CD4-positive, alpha-beta T cell treated with Interleukin-1 beta for 1 hour (primary cell): Measurements from ENCODE around the gene LAMC2.

Experiments
- DNase-seq, 2 donors: peaks; one replicate each; pipeline ENCODE4 v3.0.0-alpha.2; 2020 to 2022

Gene LAMC2

DNA sequence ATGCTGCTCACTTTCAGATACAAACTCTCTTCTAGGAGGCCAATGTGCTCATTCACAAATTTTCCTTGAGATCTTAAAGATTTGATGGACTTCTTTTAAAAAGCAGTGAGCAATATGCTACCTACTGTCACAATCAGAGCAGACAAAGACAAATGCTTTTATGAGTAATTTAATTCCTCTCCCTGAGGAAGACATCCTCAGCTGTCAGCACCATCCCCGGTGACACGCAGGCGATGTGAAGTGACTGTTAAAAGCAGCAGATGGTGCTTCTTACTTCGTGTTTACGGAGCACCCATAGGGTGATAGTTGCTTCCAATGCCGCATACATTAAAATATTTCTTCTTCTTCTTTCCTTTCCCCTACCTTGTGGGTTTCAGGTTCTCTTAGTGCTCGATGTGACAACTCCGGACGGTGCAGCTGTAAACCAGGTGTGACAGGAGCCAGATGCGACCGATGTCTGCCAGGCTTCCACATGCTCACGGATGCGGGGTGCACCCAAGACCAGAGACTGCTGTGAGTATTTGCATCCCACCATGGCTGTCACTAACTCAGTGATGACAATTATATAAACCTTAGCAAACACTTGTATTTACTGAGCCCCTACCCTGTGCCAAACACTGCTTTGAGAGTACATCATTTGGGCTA lies 29.1 kb downstream of the LAMC2 start:
- DNase-seq: no peak

DNA sequence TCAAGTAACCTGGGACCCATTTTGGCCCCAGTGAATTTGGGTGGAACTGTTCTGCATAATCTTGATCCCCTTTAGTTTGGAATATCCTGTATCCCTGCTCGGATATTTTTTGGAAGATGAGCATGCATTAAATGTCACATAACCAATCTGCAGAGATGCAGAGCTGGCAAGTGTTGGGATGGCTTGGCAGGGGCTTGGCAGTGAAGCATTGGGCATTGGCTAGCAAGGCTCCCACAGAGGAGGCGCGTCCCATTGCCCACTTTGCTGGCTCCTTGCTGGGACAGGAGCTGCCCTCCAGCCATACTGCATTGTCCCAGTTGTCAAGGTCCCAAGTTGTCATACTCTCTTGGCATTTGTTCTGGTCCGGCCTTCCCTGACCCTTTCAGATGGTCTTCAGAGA lies 29.9 kb downstream of the LAMC2 start:
- DNase-seq: no peak

DNA sequence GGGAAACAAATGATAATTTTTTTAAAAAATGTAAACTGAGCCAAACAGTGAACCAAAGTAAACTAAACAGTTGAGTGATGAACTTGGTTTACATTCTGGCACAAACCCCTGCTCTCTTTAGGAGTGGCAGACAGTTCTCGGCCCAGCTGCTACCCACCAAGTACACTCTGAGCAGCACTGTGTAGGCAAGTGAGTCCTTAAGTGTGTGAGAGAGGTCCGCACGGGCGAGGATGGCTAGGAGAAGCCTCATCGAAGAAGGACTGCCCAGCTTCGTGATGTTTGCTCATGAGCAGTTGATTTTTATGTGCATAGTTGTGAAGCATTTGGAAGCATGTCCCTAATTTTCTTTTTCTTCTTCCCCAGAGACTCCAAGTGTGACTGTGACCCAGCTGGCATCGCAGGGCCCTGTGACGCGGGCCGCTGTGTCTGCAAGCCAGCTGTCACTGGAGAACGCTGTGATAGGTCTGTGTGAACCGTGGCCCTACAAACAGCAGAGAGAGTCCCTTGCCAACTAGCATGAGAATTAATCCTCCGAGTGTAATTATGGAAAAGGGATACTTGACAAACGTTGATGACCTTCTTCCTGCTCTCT lies 32.1 kb downstream of the LAMC2 start:
- DNase-seq: no peak

DNA sequence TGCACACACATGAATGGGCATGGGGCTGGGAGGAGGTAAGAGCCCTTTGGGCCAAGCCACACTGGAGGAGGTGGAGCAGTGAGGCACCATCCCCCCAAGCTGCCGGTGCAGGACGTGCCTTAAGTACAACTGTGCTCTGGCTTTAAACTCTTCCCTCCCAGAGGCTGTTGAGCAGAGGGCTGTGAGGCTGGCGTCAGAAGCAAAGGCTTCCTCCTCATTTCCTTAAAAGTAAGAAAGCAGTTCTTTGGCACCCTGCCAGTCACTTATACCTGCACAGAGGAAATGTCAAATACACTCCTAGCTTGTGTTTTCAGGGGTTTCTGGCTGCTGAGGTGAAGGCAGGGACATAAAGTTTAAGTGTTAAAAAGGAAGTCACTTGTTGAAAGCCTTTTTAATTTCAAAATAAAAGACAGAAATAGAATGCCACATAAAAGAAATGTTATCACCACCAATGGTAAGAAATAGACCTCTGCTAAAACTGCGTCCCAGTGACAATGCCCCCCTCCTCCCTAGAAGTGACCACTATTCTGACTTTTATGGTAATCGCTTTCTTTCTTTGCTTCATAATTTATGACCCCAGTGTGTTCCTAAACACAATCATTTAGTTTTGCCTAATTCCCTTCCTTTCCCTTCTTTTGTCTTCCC lies 33.0 kb downstream of the LAMC2 start:
- DNase-seq: peak; percentile 44 to 53

DNA sequence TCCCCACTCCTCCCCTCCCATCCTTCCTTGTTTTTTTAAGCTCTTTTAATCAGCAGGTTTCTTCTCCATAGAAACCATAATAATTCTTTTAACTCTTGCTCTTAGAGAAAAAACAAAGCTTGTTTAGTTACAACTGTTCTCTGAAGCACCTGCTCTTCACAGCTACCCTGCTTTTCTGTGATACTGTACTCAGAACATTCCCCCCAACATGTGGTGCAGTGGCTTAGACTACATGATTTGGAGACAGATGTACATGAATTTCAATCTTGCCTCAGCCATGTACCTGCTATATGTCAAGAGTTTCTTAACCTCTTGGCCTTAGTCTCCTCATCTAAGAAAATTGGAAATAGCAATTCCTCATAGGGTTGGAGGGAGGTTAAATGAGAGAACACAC lies 33.5 kb downstream of the LAMC2 start:
- no peak for DNase-seq

DNA sequence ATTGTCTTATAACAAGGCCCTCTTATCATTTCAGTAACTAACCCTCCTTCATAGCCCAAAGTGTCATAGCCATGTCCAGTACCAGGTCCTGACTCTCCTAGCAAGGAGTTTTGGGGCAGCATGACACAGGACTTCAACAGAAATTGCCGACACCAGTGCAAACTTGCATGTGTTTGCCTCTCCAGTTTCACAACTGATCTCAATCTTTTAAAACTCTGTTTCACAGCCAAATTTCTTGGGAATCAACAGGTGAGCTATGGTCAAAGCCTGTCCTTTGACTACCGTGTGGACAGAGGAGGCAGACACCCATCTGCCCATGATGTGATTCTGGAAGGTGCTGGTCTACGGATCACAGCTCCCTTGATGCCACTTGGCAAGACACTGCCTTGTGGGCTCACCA lies 36.8 kb downstream of the LAMC2 start:
- DNase-seq: no peak

DNA sequence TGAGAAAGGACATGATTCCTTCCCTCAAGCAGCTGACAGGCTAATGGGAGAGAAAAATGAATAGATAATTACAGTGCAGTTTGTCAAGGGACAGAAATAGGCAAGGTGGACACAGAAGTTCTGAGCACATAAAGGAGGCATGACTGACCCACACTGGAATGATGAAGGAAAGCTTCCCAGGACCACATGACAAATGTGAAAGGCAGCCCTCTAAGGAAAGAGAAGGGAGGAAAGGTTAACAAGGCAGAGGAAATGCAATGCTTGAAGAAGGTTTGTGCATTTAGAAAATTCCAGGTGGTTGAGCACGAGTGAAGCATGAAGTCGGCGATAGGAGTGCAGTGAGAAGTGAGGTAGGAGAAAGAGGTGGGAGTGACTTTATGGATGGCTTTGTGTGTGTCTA lies 37.4 kb downstream of the LAMC2 start:
- no peak for DNase-seq

DNA sequence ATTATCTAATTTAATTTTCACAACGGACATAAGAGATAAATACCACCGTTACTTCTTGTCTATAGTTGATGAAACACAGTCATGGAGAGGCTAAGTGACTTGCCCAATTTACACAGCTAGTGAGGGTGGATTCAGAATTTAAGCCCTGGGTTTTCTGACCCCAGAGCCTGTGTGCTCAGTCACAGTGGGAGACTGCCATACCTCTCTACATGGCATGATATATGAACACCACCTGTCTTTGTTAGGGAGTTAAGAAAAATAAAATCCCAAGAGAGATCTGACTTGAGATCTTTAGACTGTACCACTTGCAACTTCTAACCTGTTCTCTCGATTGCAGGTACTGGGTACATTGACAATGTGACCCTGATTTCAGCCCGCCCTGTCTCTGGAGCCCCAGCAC lies 40.3 kb downstream of the LAMC2 start:
- DNase-seq: no peak

DNA sequence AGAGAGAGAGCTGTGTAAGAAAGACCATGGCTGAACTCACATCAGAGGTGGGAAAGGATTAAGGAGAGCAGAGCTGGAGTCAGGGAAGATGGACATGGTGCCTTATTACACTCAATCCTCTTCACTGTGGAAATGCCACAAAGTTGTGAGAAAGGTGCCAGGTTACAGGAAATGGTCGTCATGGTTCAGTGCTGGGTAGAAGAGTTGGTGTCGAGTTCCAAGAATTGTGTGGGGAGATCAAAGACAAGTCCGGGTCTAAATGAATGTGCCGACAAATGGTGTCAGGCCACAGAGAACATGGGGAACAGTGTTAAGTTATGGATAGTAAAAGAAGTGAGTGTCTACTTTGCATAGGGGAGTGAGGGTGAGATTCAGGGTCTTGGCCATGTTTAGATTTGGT lies 40.9 kb downstream of the LAMC2 start:
- no peak for DNase-seq

DNA sequence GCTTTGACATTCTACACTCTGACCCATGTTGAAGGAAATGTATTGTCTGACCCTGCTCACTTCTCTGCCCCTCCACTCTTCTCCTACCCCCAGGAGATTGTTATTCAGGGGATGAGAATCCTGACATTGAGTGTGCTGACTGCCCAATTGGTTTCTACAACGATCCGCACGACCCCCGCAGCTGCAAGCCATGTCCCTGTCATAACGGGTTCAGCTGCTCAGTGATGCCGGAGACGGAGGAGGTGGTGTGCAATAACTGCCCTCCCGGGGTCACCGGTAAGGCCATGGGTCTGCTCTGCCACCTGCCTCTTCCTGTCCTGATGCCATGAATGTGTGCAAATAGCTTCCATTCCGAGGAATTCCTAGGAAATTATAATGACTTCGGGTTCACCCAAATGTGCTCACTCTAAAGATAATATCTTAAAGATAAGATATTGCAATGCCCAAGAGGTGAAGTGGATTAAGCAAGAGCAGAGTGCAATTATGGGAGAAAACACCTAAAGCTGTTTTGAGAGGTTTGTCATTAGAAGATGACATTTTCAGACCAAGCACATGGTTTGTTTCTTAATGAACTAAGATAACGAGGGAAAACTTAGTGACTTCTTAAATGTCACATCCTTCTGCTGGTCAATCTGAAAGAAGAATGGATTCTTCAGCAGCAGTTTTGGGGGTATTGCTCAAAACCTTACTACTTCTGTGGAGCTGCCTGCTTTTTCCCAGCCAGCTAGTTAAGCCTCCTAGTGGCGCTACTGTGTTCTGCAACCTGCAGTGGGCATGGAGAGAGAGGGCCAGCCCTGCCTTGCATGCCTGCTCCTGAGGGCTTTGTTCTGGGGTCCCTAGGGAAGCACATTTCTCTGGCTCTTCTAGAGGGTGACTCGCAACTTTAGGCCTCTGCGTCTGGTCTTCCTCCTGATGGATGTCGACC lies 41.6 kb downstream of the LAMC2 start:
- peak; percentile 11 to 23 for DNase-seq

DNA sequence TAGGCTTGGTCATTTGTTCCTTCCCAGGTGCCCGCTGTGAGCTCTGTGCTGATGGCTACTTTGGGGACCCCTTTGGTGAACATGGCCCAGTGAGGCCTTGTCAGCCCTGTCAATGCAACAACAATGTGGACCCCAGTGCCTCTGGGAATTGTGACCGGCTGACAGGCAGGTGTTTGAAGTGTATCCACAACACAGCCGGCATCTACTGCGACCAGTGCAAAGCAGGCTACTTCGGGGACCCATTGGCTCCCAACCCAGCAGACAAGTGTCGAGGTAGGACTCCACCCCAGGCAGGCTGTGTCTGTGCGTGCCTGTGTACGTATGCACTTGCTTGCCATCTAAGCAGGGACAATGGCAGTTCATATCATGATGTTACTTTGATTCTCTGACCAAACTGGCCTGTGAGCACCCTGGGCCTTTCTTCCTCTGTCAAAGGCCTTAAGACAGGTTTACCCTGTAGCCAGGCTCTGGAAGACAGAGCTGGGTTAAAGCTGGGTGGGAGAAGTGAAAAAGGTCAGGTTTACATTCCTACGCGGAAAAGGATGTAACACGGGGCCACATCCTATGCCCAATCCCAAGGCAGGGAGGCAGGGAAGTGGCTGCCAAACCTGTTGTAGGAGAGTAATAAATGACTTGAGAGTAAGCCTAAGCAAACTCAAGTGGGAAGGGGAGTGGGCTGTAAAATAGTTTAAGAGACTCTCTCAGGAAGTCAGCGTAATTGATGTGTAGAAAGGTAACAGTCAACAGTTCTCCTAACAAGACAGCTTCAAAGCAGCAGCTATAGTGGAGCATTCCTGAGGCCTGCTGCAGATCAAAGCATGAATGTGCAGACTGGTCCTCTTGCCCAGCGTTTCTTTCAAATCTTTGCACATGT lies 42.5 kb downstream of the LAMC2 start:
- no peak for DNase-seq

DNA sequence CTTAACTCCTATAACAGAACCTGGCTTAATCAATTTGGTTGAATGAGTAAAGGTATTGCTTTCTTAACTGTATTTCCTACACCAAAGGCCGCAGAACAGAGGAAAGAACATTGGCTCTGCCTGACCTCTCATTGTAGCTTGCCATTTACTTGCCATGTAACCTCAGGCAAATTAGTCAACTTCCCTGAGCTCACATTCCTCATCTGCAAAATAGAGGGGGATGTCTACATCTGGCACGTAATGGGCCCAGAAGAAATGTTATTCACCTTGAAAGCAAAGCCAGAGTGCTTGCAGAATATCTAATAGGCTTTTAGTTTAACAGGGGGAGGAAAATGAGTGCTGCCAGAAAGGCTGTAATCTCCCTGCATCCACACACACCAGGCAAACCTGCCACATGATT lies 44.3 kb downstream of the LAMC2 start:
- DNase-seq: no peak

DNA sequence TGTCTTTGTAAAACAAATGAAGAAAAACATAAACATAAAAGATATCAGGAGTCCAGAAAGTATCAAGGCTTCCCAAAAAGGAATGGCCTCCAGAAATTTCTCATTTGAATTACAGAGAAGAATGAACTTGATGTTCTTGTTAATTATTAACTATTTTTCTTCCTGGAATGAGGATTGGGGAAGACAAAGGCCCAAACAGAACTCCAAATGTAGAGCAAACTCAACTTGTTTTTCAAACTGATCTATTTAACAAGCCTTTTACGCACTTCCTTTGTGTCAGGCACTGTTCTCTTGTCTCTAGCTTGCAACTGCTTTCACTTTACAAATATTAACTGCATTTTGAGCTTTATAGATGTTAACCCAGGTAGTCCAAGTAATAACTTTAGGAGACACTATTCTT lies 45.5 kb downstream of the LAMC2 start:
- no peak for DNase-seq

DNA sequence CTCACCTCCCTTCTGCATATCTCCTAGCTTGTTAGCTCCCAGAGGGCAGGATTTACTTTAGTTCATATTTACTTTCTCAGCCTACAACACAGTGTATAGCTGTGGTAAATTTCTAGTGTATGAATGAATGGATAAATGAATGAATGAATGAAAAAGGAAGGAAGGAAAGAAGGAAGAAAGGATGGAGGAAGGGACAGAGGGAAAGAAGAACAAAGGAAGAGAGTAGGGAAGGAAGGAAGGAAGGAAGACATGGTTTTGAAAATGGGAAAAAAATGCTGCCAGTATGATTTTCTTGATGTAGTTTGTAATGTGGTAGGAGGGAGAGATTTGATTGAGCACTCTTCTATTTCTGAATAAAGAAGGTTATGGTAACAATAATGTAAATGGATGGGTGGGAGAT lies 47.0 kb downstream of the LAMC2 start:
- DNase-seq: no peak

DNA sequence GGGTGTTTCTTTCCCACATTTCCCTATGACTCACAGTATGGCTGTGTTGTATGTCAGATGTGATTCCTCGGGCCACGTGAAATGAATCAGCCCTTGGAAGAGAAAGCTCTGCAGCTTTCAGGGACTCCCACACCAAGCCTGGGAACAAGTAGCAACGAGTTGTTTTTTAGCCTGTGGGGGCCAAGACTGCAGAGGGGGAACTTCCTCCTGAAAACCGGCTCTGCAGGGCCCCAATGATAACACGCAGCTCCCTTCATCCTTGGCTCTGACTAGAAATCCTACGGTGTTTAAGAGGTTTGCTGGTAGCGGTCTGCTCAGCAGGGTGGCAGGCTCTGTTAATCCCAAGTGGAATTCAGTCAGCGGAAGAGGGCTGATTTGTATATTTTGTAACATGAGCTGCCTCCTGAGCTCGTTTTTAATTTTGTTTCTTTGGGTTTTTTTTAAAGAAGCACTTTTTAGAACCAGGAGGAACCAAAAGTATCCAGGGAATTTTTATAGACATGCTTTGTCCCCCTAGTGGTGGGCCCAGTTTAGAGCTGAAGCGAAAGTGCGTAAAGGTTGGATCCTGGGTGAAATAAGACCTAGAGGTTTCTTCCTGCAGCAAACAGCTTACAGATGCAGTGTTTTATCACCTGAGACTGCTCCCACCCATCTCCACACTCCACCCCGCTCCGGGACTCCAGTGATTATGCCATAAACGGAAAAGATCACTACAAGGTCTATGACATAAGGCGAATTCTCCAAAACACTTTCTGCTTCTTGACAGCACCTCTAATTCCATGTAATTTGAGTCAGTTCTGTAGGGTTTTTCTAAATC lies 48.8 kb downstream of the LAMC2 start:
- DNase-seq: no peak

DNA sequence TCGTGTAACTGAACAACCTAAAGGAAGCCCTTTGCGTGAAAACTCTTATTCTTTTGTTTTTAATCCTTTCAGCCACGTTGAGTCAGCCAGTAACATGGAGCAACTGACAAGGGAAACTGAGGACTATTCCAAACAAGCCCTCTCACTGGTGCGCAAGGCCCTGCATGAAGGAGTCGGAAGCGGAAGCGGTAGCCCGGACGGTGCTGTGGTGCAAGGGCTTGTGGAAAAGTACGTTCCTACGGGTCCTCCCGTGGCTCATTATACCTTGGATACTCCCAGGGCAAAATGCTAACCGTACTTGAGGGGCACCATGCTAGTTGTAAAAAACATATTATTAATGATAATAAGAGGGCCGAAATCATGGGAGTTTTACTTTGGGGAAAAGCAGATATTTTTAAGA lies 49.4 kb downstream of the LAMC2 start:
- no peak for DNase-seq

DNA sequence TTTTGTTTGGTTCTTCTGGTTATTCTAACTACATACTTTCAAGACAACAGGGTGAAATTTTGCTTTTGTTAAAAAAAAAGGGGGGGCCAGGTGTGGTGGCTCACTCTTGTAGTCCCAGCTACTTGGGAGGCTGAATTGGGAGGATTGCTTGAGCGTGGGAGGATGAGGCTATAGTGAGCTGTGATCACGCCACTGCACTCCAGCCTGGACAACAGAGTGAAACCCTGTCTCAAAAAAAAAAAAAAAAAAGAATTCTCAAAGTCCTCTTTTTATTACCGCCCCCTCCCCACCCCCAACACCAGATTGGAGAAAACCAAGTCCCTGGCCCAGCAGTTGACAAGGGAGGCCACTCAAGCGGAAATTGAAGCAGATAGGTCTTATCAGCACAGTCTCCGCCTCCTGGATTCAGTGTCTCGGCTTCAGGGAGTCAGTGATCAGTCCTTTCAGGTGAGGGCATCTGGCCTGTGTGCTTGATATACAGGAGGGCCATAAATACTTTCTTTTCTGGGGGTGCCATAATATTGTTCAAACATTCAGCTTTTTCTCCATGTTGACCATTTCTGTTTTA lies 50.2 kb downstream of the LAMC2 start:
- DNase-seq: no peak

DNA sequence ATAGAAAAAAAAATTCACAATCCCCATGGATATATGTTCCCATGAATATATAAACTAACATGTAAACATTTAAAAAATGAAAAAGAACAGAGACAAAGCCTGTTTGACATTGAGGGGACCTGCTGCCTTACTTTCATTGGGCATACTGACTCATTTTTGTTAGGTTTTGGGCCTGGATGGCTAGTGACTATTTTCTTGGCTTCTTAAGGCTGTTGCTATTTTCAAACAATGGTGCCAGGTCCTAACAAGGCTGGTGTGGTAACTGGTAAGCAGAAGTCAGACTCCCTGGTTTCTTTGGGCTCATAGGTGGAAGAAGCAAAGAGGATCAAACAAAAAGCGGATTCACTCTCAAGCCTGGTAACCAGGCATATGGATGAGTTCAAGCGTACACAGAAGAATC lies 51.0 kb downstream of the LAMC2 start:
- no peak for DNase-seq

DNA sequence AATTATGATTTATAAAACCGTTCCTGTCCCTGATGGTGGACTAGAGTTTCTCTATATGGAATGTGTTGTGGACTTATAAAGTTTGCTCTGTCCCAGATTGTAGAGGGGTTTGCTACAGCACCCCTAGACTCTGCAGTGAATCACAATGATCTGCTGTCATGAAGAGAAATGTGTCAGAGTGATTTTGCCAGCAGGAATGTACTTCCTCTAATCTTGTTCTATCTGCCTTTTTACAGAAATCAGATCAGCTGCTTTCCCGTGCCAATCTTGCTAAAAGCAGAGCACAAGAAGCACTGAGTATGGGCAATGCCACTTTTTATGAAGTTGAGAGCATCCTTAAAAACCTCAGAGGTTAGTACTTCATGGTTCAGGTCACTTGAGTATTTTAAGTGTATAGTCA lies 52.0 kb downstream of the LAMC2 start:
- DNase-seq: no peak

DNA sequence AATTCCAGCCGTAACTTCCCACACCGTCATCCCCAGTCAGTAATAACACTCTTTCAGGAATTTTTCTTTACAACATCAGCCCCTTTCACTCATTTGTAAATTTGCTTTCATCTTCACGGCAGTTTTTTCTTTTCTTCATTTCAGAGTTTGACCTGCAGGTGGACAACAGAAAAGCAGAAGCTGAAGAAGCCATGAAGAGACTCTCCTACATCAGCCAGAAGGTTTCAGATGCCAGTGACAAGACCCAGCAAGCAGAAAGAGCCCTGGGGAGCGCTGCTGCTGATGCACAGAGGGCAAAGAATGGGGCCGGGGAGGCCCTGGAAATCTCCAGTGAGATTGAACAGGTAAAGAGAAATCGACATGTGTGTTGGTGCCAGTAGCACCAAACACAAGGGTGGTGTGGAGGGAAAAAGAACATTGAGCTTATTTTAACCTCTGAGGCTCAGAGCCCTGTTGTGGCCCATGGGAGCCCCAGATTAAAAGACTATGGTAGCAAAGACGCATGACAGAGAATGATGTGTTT lies 53.2 kb downstream of the LAMC2 start:
- DNase-seq: no peak
